CD4-positive, CD25-positive, alpha-beta regulatory T cell (primary cell): ENCODE data around the gene PDE4D. TPM values are rescaled to one million over a fixed set of nuclear protein-coding genes. Genes with fewer than 3 reads are reported as not detected.

Experiments used
- ATAC-seq, 2 donors: fragments of 150-1000 bp; cut with Tn5 transposase; one replicate each; pipeline ENCODE4 v1.10.0; 2021; ENCODE audit warnings: low read depth in 2 of 2, moderate number of reproducible peaks in 2 of 2, moderate library complexity in 1 of 2
- DNase-seq, 3 donors: peaks; one replicate each; pipeline versions ENCODE4 v3.0.0 to v3.0.0-alpha.2; 2012 to 2022; ENCODE audit warnings: mixed read lengths in 1 of 3
- H3K27ac ChIP-seq: one replicate; pipeline ENCODE4 v1.7.0; 2013; ENCODE audit warnings: mild to moderate bottlenecking, low read length; ENCODE audit not compliant: insufficient read depth, poor library complexity, severe bottlenecking
- H3K27me3 ChIP-seq: one replicate; pipeline ENCODE4 v1.7.0; 2013; ENCODE audit warnings: low read length; ENCODE audit not compliant: control insufficient read depth, insufficient read depth
- H3K36me3 ChIP-seq: one replicate; pipeline ENCODE4 v1.7.0; 2013; ENCODE audit warnings: mild to moderate bottlenecking, low read length, moderate library complexity; ENCODE audit not compliant: control insufficient read depth, insufficient read depth
- H3K4me1 ChIP-seq: 2 replicates; pipeline ENCODE4 v1.7.0; 2013; ENCODE audit warnings: mild to moderate bottlenecking, low read length; ENCODE audit not compliant: insufficient read depth, control insufficient read depth, poor library complexity, severe bottlenecking
- H3K4me3 ChIP-seq: one replicate; pipeline ENCODE4 v1.7.0; 2013; ENCODE audit warnings: low read depth, mild to moderate bottlenecking, low read length, moderate library complexity
- H3K9me3 ChIP-seq, 2 experiments: 1 replicate in 1 of 2; 2 replicates in 1 of 2; pipeline ENCODE4 v1.7.0; 2013; ENCODE audit warnings: low read length in 2 of 2, mild to moderate bottlenecking in 1 of 2, moderate library complexity in 1 of 2; ENCODE audit not compliant: control insufficient read depth in 2 of 2
- H3K27ac Mint-ChIP-seq, 3 donors: one replicate each; pipeline ENCODE4 v1.8.0; 2020 to 2022; ENCODE audit warnings: mild to moderate bottlenecking in 3 of 3, mixed read lengths in 3 of 3, moderate library complexity in 2 of 3
- H3K27me3 Mint-ChIP-seq: one replicate; pipeline ENCODE4 v1.8.0; 2022; ENCODE audit warnings: mild to moderate bottlenecking, mixed read lengths
- H3K36me3 Mint-ChIP-seq: one replicate; pipeline ENCODE4 v1.8.0; 2020; ENCODE audit warnings: mixed read lengths
- H3K4me1 Mint-ChIP-seq, 4 donors: one replicate each; pipeline ENCODE4 v1.8.0; 2020 to 2022; ENCODE audit warnings: mixed read lengths in 4 of 4, mild to moderate bottlenecking in 1 of 4
- H3K4me3 Mint-ChIP-seq, 4 donors: one replicate each; pipeline ENCODE4 v1.8.0; 2020 to 2022; ENCODE audit warnings: mild to moderate bottlenecking in 4 of 4, mixed read lengths in 4 of 4, moderate library complexity in 3 of 4
- H3K9me3 Mint-ChIP-seq, 7 donors: one replicate each; pipeline ENCODE4 v1.8.0; 2020 to 2022; ENCODE audit warnings: mixed read lengths in 7 of 7, mild to moderate bottlenecking in 3 of 7, moderate library complexity in 2 of 7
- polyA plus RNA-seq, 4 donors: library from polyadenylated mRNA; unstranded; fragments of 300-500 nt; fragmentation: Illumina TruSeq; gene quantifications; one replicate each; pipeline ENCODE4 v1.2.3, GENCODE V29; 2021
- total RNA-seq: library from RNA; stranded (reverse); gene quantifications from one replicate; pipeline ENCODE4 v1.2.3, GENCODE V29; 2022

PDE4D gene
- total and polyA plus RNA-seq, 5 donors from 2014 or later, result 2.1 to 39.9 (median 4.8) TPM

GRCh38 chr5:59640411-59640810, 253.1 kb downstream of the PDE4D start:
- no peak overlapping the region for H3K27ac Mint-ChIP-seq
- peaks cover 0 to 5% (median 1%) of the 10 kb centered on the region in 4 donors for H3K4me1 Mint-ChIP-seq

GRCh38 chr5:59637884-59638580, 255.5 kb downstream of the PDE4D start:
- DNase-seq (no peak), ATAC-seq (no peak)
- Mint-ChIP-seq H3K27me3 (peaks cover 5% of the 10 kb centered on the region), H3K36me3 (no peaks in the 10 kb centered on the region), H3K27ac (no peak overlapping the region), H3K4me1 (peaks cover 0 to 4% (median 0%) of the 10 kb centered on the region in 4 donors), H3K4me3 (no peak overlapping the region), H3K9me3 (peaks cover 0 to 18% (median 2%) of the 10 kb centered on the region in 7 donors)
- H3K9me3 ChIP-seq, result no peaks in the 10 kb centered on the region
- H3K27me3 ChIP-seq, result no peaks in the 10 kb centered on the region
- H3K4me1 ChIP-seq, result no peaks in the 10 kb centered on the region
- no peaks in the 10 kb centered on the region for H3K36me3 ChIP-seq
- no peak overlapping the region for H3K4me3 ChIP-seq
- no peak overlapping the region for H3K27ac ChIP-seq

More at GRCh38 chr5:59640411-59640810, 253.1 kb downstream of the PDE4D start:
- H3K36me3 ChIP-seq, result no peaks in the 10 kb centered on the region
- DNase-seq (no peak), ATAC-seq (no peak)
- H3K4me3 ChIP-seq, result no peak overlapping the region
- Mint-ChIP-seq H3K9me3 (peaks cover 0 to 5% (median 0%) of the 10 kb centered on the region in 7 donors), H3K36me3 (no peaks in the 10 kb centered on the region), H3K27me3 (peaks cover 5% of the 10 kb centered on the region), H3K4me3 (no peak overlapping the region)
- H3K4me1 ChIP-seq, result no peaks in the 10 kb centered on the region
- no peaks in the 10 kb centered on the region for H3K9me3 ChIP-seq
- H3K27me3 ChIP-seq, result no peaks in the 10 kb centered on the region
- no peak overlapping the region for H3K27ac ChIP-seq

GRCh38 chr5:59629561-59629960, 264.0 kb downstream of the PDE4D start:
- Mint-ChIP-seq H3K9me3 (peaks cover 0 to 25% (median 4%) of the 10 kb centered on the region in 7 donors), H3K36me3 (peaks cover 2% of the 10 kb centered on the region), H3K27ac (no peak overlapping the region), H3K4me1 (no peaks in the 10 kb centered on the region), H3K4me3 (no peak overlapping the region), H3K27me3 (no peaks in the 10 kb centered on the region)
- Histone ChIP-seq H3K4me3 (no peak overlapping the region), H3K36me3 (no peaks in the 10 kb centered on the region), H3K9me3 (no peaks in the 10 kb centered on the region), H3K27me3 (no peaks in the 10 kb centered on the region), H3K27ac (no peak overlapping the region), H3K4me1 (no peaks in the 10 kb centered on the region)
- ATAC-seq (no peak), DNase-seq (no peak)

GRCh38 chr5:59628062-59628828, 265.3 kb downstream of the PDE4D start:
- no peak overlapping the region for H3K27ac ChIP-seq

GRCh38 chr5:59624898-59625297, 268.6 kb downstream of the PDE4D start:
- no peaks in the 10 kb centered on the region for H3K4me1 Mint-ChIP-seq
- ATAC-seq (no peak), DNase-seq (no peak)
- H3K36me3 Mint-ChIP-seq, result peaks cover 2% of the 10 kb centered on the region
- H3K9me3 Mint-ChIP-seq, result peaks cover 0 to 5% (median 2%) of the 10 kb centered on the region in 7 donors
- Histone ChIP-seq H3K27ac (no peak overlapping the region), H3K9me3 (no peaks in the 10 kb centered on the region), H3K36me3 (no peaks in the 10 kb centered on the region), H3K27me3 (no peaks in the 10 kb centered on the region), H3K4me1 (no peaks in the 10 kb centered on the region), H3K4me3 (no peak overlapping the region)
- H3K27me3 Mint-ChIP-seq, result no peaks in the 10 kb centered on the region
- no peak overlapping the region for H3K27ac Mint-ChIP-seq
- no peak overlapping the region for H3K4me3 Mint-ChIP-seq

More at GRCh38 chr5:59628062-59628828, 265.3 kb downstream of the PDE4D start:
- ATAC-seq, result no peak
- no peaks in the 10 kb centered on the region for H3K27me3 ChIP-seq
- no peak overlapping the region for H3K4me3 ChIP-seq
- H3K36me3 Mint-ChIP-seq, result peaks cover 2% of the 10 kb centered on the region
- H3K9me3 Mint-ChIP-seq, result peaks cover 0 to 14% (median 4%) of the 10 kb centered on the region in 7 donors
- H3K36me3 ChIP-seq, result no peaks in the 10 kb centered on the region
- no peak overlapping the region for H3K27ac Mint-ChIP-seq
- H3K9me3 ChIP-seq, result no peaks in the 10 kb centered on the region
- no peak for DNase-seq
- H3K4me1 ChIP-seq, result no peaks in the 10 kb centered on the region
- H3K27me3 Mint-ChIP-seq, result no peaks in the 10 kb centered on the region
- H3K4me3 Mint-ChIP-seq, result no peak overlapping the region
- H3K4me1 Mint-ChIP-seq, result no peaks in the 10 kb centered on the region

- Histone ChIP-seq H3K4me3 (no peak overlapping the region), H3K9me3 (no peaks in the 10 kb centered on the region), H3K4me1 (no peaks in the 10 kb centered on the region), H3K27ac (no peak overlapping the region), H3K36me3 (no peaks in the 10 kb centered on the region), H3K27me3 (no peaks in the 10 kb centered on the region)
- DNase-seq, result no peak
- H3K4me3 Mint-ChIP-seq, result no peak overlapping the region
- no peaks in the 10 kb centered on the region for H3K4me1 Mint-ChIP-seq
- no peak overlapping the region for H3K27ac Mint-ChIP-seq
- no peaks in the 10 kb centered on the region for H3K27me3 Mint-ChIP-seq
- no peak for ATAC-seq
- no peaks in the 10 kb centered on the region for H3K36me3 Mint-ChIP-seq
- peaks cover 0 to 7% (median 2%) of the 10 kb centered on the region in 7 donors for H3K9me3 Mint-ChIP-seq
Observed at GRCh38 chr5:59622848-59623247, 270.7 kb downstream of the PDE4D start.

GRCh38 chr5:59621477-59621876, 272.0 kb downstream of the PDE4D start:
- H3K4me3 ChIP-seq, result no peak overlapping the region
- Mint-ChIP-seq H3K27me3 (no peaks in the 10 kb centered on the region), H3K27ac (no peak overlapping the region), H3K36me3 (no peaks in the 10 kb centered on the region), H3K4me1 (no peaks in the 10 kb centered on the region), H3K9me3 (peaks cover 0 to 5% (median 2%) of the 10 kb centered on the region in 7 donors), H3K4me3 (no peak overlapping the region)
- H3K27ac ChIP-seq, result no peak overlapping the region
- no peaks in the 10 kb centered on the region for H3K36me3 ChIP-seq
- H3K9me3 ChIP-seq, result no peaks in the 10 kb centered on the region
- DNase-seq (no peak), ATAC-seq (no peak)
- no peaks in the 10 kb centered on the region for H3K4me1 ChIP-seq
- H3K27me3 ChIP-seq, result no peaks in the 10 kb centered on the region
